ENCODE data around the gene USP6NL. TPM values are rescaled to one million over a fixed set of nuclear protein-coding genes. Genes with fewer than 3 reads are reported as not detected.
"Not testable (repeated sequence)": the region's sequence is repeated elsewhere in the genome, so short reads cannot be mapped to it uniquely, and the experiment has no call there.

The USP6NL gene
- total RNA-seq, 1 experiment from 2014 or later = 24.6 TPM

DNA sequence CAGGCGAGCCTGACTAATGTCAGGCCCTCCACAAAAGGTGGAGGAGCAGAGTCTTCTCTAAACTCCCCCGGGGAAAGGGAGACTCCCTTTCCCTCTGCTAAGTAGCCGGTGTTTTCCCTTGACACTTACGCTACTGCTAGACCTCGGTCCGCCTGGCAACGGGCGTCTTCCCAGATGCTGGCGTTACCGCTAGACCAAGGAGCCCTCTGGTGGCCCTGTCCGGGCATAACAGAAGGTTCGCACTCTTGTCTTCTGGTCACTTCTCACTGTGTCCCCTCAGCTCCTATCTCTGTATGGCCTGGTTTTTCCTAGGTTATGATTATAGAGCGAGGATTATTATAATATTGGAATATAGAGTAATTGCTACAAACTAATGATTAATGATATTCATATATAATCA is 116.5 kb downstream of the USP6NL start:
- POLR2A ChIA-PET; RAD21 ChIA-PET (ENCODE audit: low non-redundant PET in 1 of 2, low total read pairs in 2 of 2, uncharacterized antibody in 2 of 2, unreplicated experiment in 2 of 2); H3K79me2 ChIP-seq (ENCODE audit: insufficient read depth, low read length); H3K4me3 ChIP-seq (replicated peaks in 1 of 2; ENCODE audit: low read depth in 1 of 2, low read length in 2 of 2); H3K4me1 ChIP-seq (ENCODE audit: control insufficient read depth in 1 of 2, insufficient read depth in 2 of 2, low read length in 2 of 2); H3K9me2 ChIP-seq (ENCODE audit: insufficient read depth); H3K27me3 ChIP-seq (ENCODE audit: insufficient read depth, low read length); DNase-seq (ENCODE audit: low read depth, low spot score); ATAC-seq; BruUV-seq (replicated peaks); H4K20me1 ChIP-seq (ENCODE audit: insufficient read depth); H3K27ac ChIP-seq (ENCODE audit: low read depth, low read length); H2AFZ ChIP-seq (ENCODE audit: low read depth, low read length, poor library complexity, severe bottlenecking); intact Hi-C loops (cut with micrococcal nuclease); H3K9me3 ChIP-seq (ENCODE audit: control insufficient read depth in 1 of 2, insufficient read depth in 1 of 2, low read depth in 1 of 2, low read length in 2 of 2); CTCF ChIA-PET; H3K4me2 ChIP-seq (ENCODE audit: low read length); H3K9ac ChIP-seq (ENCODE audit: low read length): not testable (repeated sequence)
- H3K36me3 ChIP-seq (ENCODE audit: control insufficient read depth in 1 of 2, insufficient read depth in 2 of 2, low read length in 2 of 2) = peaks cover 0 to 24% of the 10 kb centered on the region in 2 experiments; a peak in 3 of 4 replicates
- TF ChIP-seq RAD21 (IDR thresholded peaks at IDR 0.05; ENCODE audit: low read depth) = 0 out of 2 replicates have a peak, but pooled peaks have one; percentile 10
- TF ChIP-seq, protein P1, sequence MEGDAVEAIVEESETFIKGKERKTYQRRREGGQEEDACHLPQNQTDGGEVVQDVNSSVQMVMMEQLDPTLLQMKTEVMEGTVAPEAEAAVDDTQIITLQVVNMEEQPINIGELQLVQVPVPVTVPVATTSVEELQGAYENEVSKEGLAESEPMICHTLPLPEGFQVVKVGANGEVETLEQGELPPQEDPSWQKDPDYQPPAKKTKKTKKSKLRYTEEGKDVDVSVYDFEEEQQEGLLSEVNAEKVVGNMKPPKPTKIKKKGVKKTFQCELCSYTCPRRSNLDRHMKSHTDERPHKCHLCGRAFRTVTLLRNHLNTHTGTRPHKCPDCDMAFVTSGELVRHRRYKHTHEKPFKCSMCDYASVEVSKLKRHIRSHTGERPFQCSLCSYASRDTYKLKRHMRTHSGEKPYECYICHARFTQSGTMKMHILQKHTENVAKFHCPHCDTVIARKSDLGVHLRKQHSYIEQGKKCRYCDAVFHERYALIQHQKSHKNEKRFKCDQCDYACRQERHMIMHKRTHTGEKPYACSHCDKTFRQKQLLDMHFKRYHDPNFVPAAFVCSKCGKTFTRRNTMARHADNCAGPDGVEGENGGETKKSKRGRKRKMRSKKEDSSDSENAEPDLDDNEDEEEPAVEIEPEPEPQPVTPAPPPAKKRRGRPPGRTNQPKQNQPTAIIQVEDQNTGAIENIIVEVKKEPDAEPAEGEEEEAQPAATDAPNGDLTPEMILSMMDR (IDR thresholded peaks at IDR 0.05 in 2 of 3, conservative IDR thresholded peaks at IDR 0.05 in 1 of 3; ENCODE audit: borderline replicate concordance in 1 of 3, insufficient read depth in 1 of 3, low read depth in 2 of 3, low read length in 2 of 3) = peak in 1 of 3 experiments; percentile 29; a peak in 2 of 6 replicates

- CTCF ChIA-PET = no interaction called here
- BruUV-seq (replicated peaks) = no TSS peak
- no peaks in the 10 kb centered on the region for H3K27me3 ChIP-seq (ENCODE audit: insufficient read depth, low read length)
- POLR2A ChIA-PET = no interaction called here
- no peaks in the 10 kb centered on the region for H3K4me1 ChIP-seq (ENCODE audit: control insufficient read depth in 1 of 2, insufficient read depth in 2 of 2, low read length in 2 of 2)
- ATAC-seq (no peak), DNase-seq (ENCODE audit: low read depth, low spot score) (no peak)
- H3K36me3 ChIP-seq (ENCODE audit: control insufficient read depth in 1 of 2, insufficient read depth in 2 of 2, low read length in 2 of 2) = peaks cover 0 to 24% of the 10 kb centered on the region in 2 experiments; a peak in 3 of 4 replicates
- H2AFZ ChIP-seq (ENCODE audit: low read depth, low read length, poor library complexity, severe bottlenecking) = no peak overlapping the region
- no peaks in the 10 kb centered on the region for H3K79me2 ChIP-seq (ENCODE audit: insufficient read depth, low read length)
- no peak overlapping the region for H3K4me3 ChIP-seq (replicated peaks in 1 of 2; ENCODE audit: low read depth in 1 of 2, low read length in 2 of 2)
- no peaks in the 10 kb centered on the region for H3K9me2 ChIP-seq (ENCODE audit: insufficient read depth)
- no peak overlapping the region for H3K4me2 ChIP-seq (ENCODE audit: low read length)
- H3K9me3 ChIP-seq (ENCODE audit: control insufficient read depth in 1 of 2, insufficient read depth in 1 of 2, low read depth in 1 of 2, low read length in 2 of 2) = no peaks in the 10 kb centered on the region
- H3K27ac ChIP-seq (ENCODE audit: low read depth, low read length) = no peak overlapping the region
- H3K9ac ChIP-seq (ENCODE audit: low read length) = no peak overlapping the region
- intact Hi-C loops (cut with micrococcal nuclease) = no loop called here
- RAD21 ChIA-PET (ENCODE audit: low non-redundant PET in 1 of 2, low total read pairs in 2 of 2, uncharacterized antibody in 2 of 2, unreplicated experiment in 2 of 2) = no interaction called here
- H4K20me1 ChIP-seq (ENCODE audit: insufficient read depth) = no peaks in the 10 kb centered on the region
- TF ChIP-seq ELF1 (IDR thresholded peaks at IDR 0.05; ENCODE audit: borderline replicate concordance, low read depth) = no peak
- no peak for TF ChIP-seq CBX3 (IDR thresholded peaks at IDR 0.05; ENCODE audit: low read depth)
- TF ChIP-seq POLR2A (IDR thresholded peaks at IDR 0.05; ENCODE audit: borderline replicate concordance, extremely low read depth, insufficient read depth, insufficient read length) = no peak
- no peak for TF ChIP-seq TCF7L2 (IDR thresholded peaks at IDR 0.05; ENCODE audit: borderline replicate concordance, extremely low read depth, insufficient read depth, insufficient read length)
- TF ChIP-seq EZH2phosphoT487 (IDR thresholded peaks at IDR 0.05; ENCODE audit: borderline replicate concordance) = no peak
- TF ChIP-seq ZBTB33 (IDR thresholded peaks at IDR 0.05; ENCODE audit: extremely low read depth, insufficient replicate concordance, low read length) = no peak
- TF ChIP-seq REST (IDR thresholded peaks at IDR 0.05; ENCODE audit: low read depth) = no peak
- no peak for TF ChIP-seq FOSL1 (IDR thresholded peaks at IDR 0.05; ENCODE audit: low read depth)
- no peak for TF ChIP-seq ZFX (IDR thresholded peaks at IDR 0.05)
- no peak for TF ChIP-seq SP1 (IDR thresholded peaks at IDR 0.05; ENCODE audit: low read depth)
- no peak for TF ChIP-seq ZNF274 (IDR thresholded peaks at IDR 0.05; ENCODE audit: low read depth, low read length)
- TF ChIP-seq CEBPB (IDR thresholded peaks at IDR 0.05; ENCODE audit: low read depth) = no peak
Observed at GRCh38 chr10:11493646-11494045, 117.8 kb downstream of the USP6NL start.
